Small intestine (tissue), 7 donors: ENCODE results near the gene C19orf85. TPM values are rescaled to one million over a fixed set of nuclear protein-coding genes. Genes with fewer than 3 reads are reported as not detected.
"Not testable (repeated sequence)": the region's sequence is repeated elsewhere in the genome, so short reads cannot be mapped to it uniquely, and the experiment has no call there.

Experiments
- DNase-seq, 2 donors: peaks; one replicate each; pipeline versions ENCODE4 v3.0.0 to v3.0.0-alpha.2; 2013
- FAIRE-seq: peaks from 2 replicates; lab custom pipeline; 2012; peaks lifted over from hg19 to GRCh38; lab: Jason Lieb, UNC
- H3K27ac ChIP-seq, 3 donors: one replicate each; pipeline ENCODE4 v1.5.1; 2013; ENCODE audit warnings: low read length in 2 of 3, mild to moderate bottlenecking in 2 of 3, control low read depth in 1 of 3, inconsistent platforms in 1 of 3, low read depth in 1 of 3, moderate library complexity in 1 of 3
- H3K27me3 ChIP-seq, 3 donors: one replicate each; pipeline ENCODE4 v1.6.1; 2013; ENCODE audit warnings: low read length in 3 of 3, inconsistent platforms in 1 of 3; ENCODE audit not compliant: control insufficient read depth in 3 of 3, insufficient read depth in 3 of 3
- H3K36me3 ChIP-seq, 3 donors: one replicate each; pipeline ENCODE4 v1.6.1; 2013; ENCODE audit warnings: low read length in 3 of 3, inconsistent platforms in 1 of 3, low read depth in 1 of 3, mild to moderate bottlenecking in 1 of 3, moderate library complexity in 1 of 3; ENCODE audit not compliant: control insufficient read depth in 3 of 3, insufficient read depth in 2 of 3
- H3K4me1 ChIP-seq, 3 donors: one replicate each; pipeline ENCODE4 v1.6.1; 2013; ENCODE audit warnings: low read length in 2 of 3, inconsistent platforms in 1 of 3, low read depth in 1 of 3, mild to moderate bottlenecking in 1 of 3, moderate library complexity in 1 of 3; ENCODE audit not compliant: control insufficient read depth in 3 of 3, insufficient read depth in 2 of 3
- H3K4me3 ChIP-seq, 3 donors: one replicate each; pipeline ENCODE4 v1.5.1; 2013; ENCODE audit warnings: low read length in 3 of 3, control low read depth in 1 of 3, inconsistent platforms in 1 of 3, low read depth in 1 of 3, mild to moderate bottlenecking in 1 of 3, moderate library complexity in 1 of 3
- H3K9me3 ChIP-seq, 2 donors: one replicate each; pipeline ENCODE4 v1.6.1; 2013; ENCODE audit warnings: low read depth in 1 of 2, low read length in 1 of 2; ENCODE audit not compliant: control insufficient read depth in 2 of 2, insufficient read depth in 1 of 2
- WGBS, 3 donors: extraction: QIAGEN DNeasy Blood & Tissue Kit; methylation state at CpG; one replicate each; pipeline ENCODE4 v1.1.7; 2013; 5-methylcytosine and 5-hydroxymethylcytosine counted together
- polyA plus RNA-seq, 4 donors: library from polyadenylated mRNA; stranded (reverse) in 3 of 4; unstranded in 1 of 4; fragments of 200-250 nt in 3 of 4; fragments of 120-200 nt in 1 of 4; gene quantifications; one replicate each; pipeline versions ENCODE4 v1.2.1 to v1.2.3, GENCODE V29; 2013
- donor health status: healthy with polysubstance abuse.
- donor health status: control.
- donor health status: control.
- donor health status: Bipolar disorder and iron deficiency.
- donor health status: healthy.

Gene C19orf85
- polyA plus RNA-seq, 4 donors: not detected

- Histone ChIP-seq H3K27ac (no peak overlapping the region), H3K36me3 (no peaks in the 10 kb centered on the region), H3K27me3 (peaks cover 0 to 13% (median 4%) of the 10 kb centered on the region in 3 donors), H3K4me1 (no peaks in the 10 kb centered on the region), H3K9me3 (peaks cover 0 to 2% of the 10 kb centered on the region in 2 donors), H3K4me3 (no peak overlapping the region)
- DNase-seq: no peak
- 51 to 70% (median 53%) methylated on average over 2 of the region's 2 CpGs for WGBS, 3 donors
- no peak for FAIRE-seq
Observed at GRCh38 chr19:55426042-55426441, 38.5 kb downstream of the C19orf85 start.

- DNase-seq (no peak), FAIRE-seq (no peak)
- WGBS, 3 donors: 85 to 88% (median 87%) methylated on average over 3 of the region's 3 CpGs
- Histone ChIP-seq H3K27me3 (peaks cover 0 to 13% (median 3%) of the 10 kb centered on the region in 3 donors), H3K9me3 (peaks cover 0 to 8% of the 10 kb centered on the region in 2 donors), H3K36me3 (no peaks in the 10 kb centered on the region), H3K27ac (no peak overlapping the region), H3K4me3 (no peak overlapping the region), H3K4me1 (no peaks in the 10 kb centered on the region)
Observed at GRCh38 chr19:55424518-55424917, 40.0 kb downstream of the C19orf85 start.

GRCh38 chr19:55423225-55424005 is 41.1 kb downstream of the C19orf85 start:
- FAIRE-seq: no peak
- H3K9me3 ChIP-seq: peaks cover 0 to 8% of the 10 kb centered on the region in 2 donors
- no peaks in the 10 kb centered on the region for H3K4me1 ChIP-seq
- H3K27me3 ChIP-seq: peaks cover 0 to 8% (median 3%) of the 10 kb centered on the region in 3 donors
- H3K27ac ChIP-seq: no peak overlapping the region
- no peaks in the 10 kb centered on the region for H3K36me3 ChIP-seq
- no peak overlapping the region for H3K4me3 ChIP-seq
- no peak for DNase-seq
- WGBS, 3 donors: 71 to 75% (median 72%) methylated on average over 13 of the region's 13 CpGs

- DNase-seq, H3K9me3 ChIP-seq, H3K27ac ChIP-seq, FAIRE-seq, H3K36me3 ChIP-seq, H3K4me3 ChIP-seq, H3K27me3 ChIP-seq, H3K4me1 ChIP-seq: not testable (repeated sequence)
- 47 to 61% (median 59%) methylated on average over 4 of the region's 4 CpGs for WGBS, 3 donors
Observed at GRCh38 chr19:55421281-55421680, 43.3 kb downstream of the C19orf85 start.

- H3K36me3 ChIP-seq: no peaks in the 10 kb centered on the region
- FAIRE-seq: no peak
- peaks cover 0 to 8% of the 10 kb centered on the region in 2 donors for H3K9me3 ChIP-seq
- no peak for DNase-seq
- WGBS, 3 donors: 62 to 73% (median 71%) methylated on average over 5 of the region's 5 CpGs
- H3K4me3 ChIP-seq: no peak overlapping the region
- no peak overlapping the region for H3K27ac ChIP-seq
- H3K27me3 ChIP-seq: peaks cover 0 to 4% (median 3%) of the 10 kb centered on the region in 3 donors
- H3K4me1 ChIP-seq: no peaks in the 10 kb centered on the region
Observed at GRCh38 chr19:55419624-55420236, 44.8 kb downstream of the C19orf85 start.

GRCh38 chr19:55419103-55419502 is 45.4 kb downstream of the C19orf85 start:
- Histone ChIP-seq H3K4me1 (no peaks in the 10 kb centered on the region), H3K4me3 (no peak overlapping the region), H3K36me3 (no peaks in the 10 kb centered on the region), H3K27me3 (peaks cover 0 to 3% (median 2%) of the 10 kb centered on the region in 3 donors), H3K27ac (no peak overlapping the region), H3K9me3 (peaks cover 0 to 6% of the 10 kb centered on the region in 2 donors)
- 50 to 60% (median 54%) methylated on average over 5 of the region's 5 CpGs for WGBS, 3 donors
- FAIRE-seq (no peak), DNase-seq (no peak)

GRCh38 chr19:55418185-55418584 is 46.4 kb downstream of the C19orf85 start:
- no peak overlapping the region for H3K27ac ChIP-seq
- FAIRE-seq (no peak), DNase-seq (peak; percentile 82 to 86)
- no peak overlapping the region for H3K4me3 ChIP-seq
- H3K36me3 ChIP-seq: no peaks in the 10 kb centered on the region
- H3K4me1 ChIP-seq: no peaks in the 10 kb centered on the region
- WGBS, 3 donors: 7 to 19% (median 8%) methylated on average over 7 of the region's 7 CpGs
- peaks cover 0 to 6% of the 10 kb centered on the region in 2 donors for H3K9me3 ChIP-seq
- peaks cover 0 to 2% (median 0%) of the 10 kb centered on the region in 3 donors for H3K27me3 ChIP-seq
